Stimulated activated CD4-positive, alpha-beta T cell treated with anti-CD3 and anti-CD28 coated beads, Interleukin-12 subunit alpha, Interleukin-12 subunit beta, amount 100 ng/mL, for 24 hours (primary cell): ENCODE data around the gene OGFOD1.
"Not testable (repeated sequence)": the region's sequence is repeated elsewhere in the genome, so short reads cannot be mapped to it uniquely, and the experiment has no call there.

Experiments
- DNase-seq, 2 experiments: peaks; one replicate each; pipeline ENCODE4 v3.0.0-alpha.2; 2020; ENCODE audit warnings: low read depth in 2 of 2

Gene OGFOD1

GRCh38 chr16:56479469-56479868, 28.1 kb downstream of the OGFOD1 start:
- DNase-seq: no peak

- DNase-seq: no peak
These were observed 29.6 kb downstream of the OGFOD1 start for GRCh38 chr16:56480776-56481467.

- DNase-seq: no peak
These were observed 30.2 kb downstream of the OGFOD1 start for GRCh38 chr16:56481468-56482122.

GRCh38 chr16:56482683-56483236, 31.4 kb downstream of the OGFOD1 start:
- DNase-seq: no peak

- no peak for DNase-seq
These were observed 32.0 kb downstream of the OGFOD1 start for GRCh38 chr16:56483394-56483793.

GRCh38 chr16:56488035-56488434, 36.7 kb downstream of the OGFOD1 start:
- no peak for DNase-seq

GRCh38 chr16:56488868-56489267, 37.5 kb downstream of the OGFOD1 start:
- not testable (repeated sequence) for DNase-seq

- no peak for DNase-seq
These were observed 40.4 kb downstream of the OGFOD1 start for GRCh38 chr16:56491657-56492261.

GRCh38 chr16:56493126-56493525, 41.8 kb downstream of the OGFOD1 start:
- DNase-seq: no peak

GRCh38 chr16:56493815-56494214, 42.5 kb downstream of the OGFOD1 start:
- no peak for DNase-seq

GRCh38 chr16:56505181-56505580, 53.8 kb downstream of the OGFOD1 start:
- DNase-seq: no peak

- no peak for DNase-seq
These were observed 55.6 kb downstream of the OGFOD1 start for GRCh38 chr16:56506941-56507340.

- DNase-seq: no peak
These were observed 59.2 kb downstream of the OGFOD1 start for GRCh38 chr16:56510544-56510943.

GRCh38 chr16:56512025-56512424, 60.7 kb downstream of the OGFOD1 start:
- DNase-seq: no peak

GRCh38 chr16:56513091-56513490, 61.7 kb downstream of the OGFOD1 start:
- DNase-seq: no peak

GRCh38 chr16:56513972-56514371, 62.6 kb downstream of the OGFOD1 start:
- DNase-seq: peak in 1 of 2 experiments; percentile 11

GRCh38 chr16:56514845-56515244, 63.5 kb downstream of the OGFOD1 start:
- DNase-seq: no peak

GRCh38 chr16:56515665-56516064, 64.3 kb downstream of the OGFOD1 start:
- DNase-seq: no peak

- DNase-seq: no peak
These were observed 65.9 kb downstream of the OGFOD1 start for GRCh38 chr16:56517206-56517605.

- no peak for DNase-seq
These were observed 67.1 kb downstream of the OGFOD1 start for GRCh38 chr16:56518425-56518824.

- peak; percentile 81 to 87 for DNase-seq
These were observed 68.3 kb downstream of the OGFOD1 start, which contains the start of gene BBS2 for GRCh38 chr16:56519459-56520250. Gene BBS2, minus strand, starts transcription at chr16:56520024. Its CDS starts 162 bp downstream, at chr16:56519862.

GRCh38 chr16:56520251-56520577, 68.9 kb downstream of the OGFOD1 start:
- DNase-seq: no peak
